HG03575 (cell line): ENCODE results near the gene TMEM14C.
"Not testable (repeated sequence)": the region's sequence is repeated elsewhere in the genome, so short reads cannot be mapped to it uniquely, and the experiment has no call there.

ENCODE experiments used
- ATAC-seq: cut with Tn5 transposase; IDR thresholded peaks from one replicate; pipeline ENCODE4 v1.9.1; 2021; ENCODE audit not compliant: unreplicated experiment, insufficient number of reproducible peaks, low FRiP score; ENCODE audit errors: extremely low read depth

TMEM14C gene

GRCh38 chr6:10720265-10720959 is 2.5 kb upstream of the TMEM14C start:
- ATAC-seq = no peak

GRCh38 chr6:10720960-10721849 is 1.7 kb upstream of the TMEM14C start:
- ATAC-seq = not testable (repeated sequence)

GRCh38 chr6:10721850-10722569 is 860 bp upstream of the TMEM14C start:
- ATAC-seq = no peak

- no peak for ATAC-seq
Measured at GRCh38 chr6:10722570-10722819, 375 bp upstream of the TMEM14C start.

- no peak for ATAC-seq
Measured at GRCh38 chr6:10723567-10723881, 654 bp downstream of the TMEM14C start.

- no peak for ATAC-seq
Measured at GRCh38 chr6:10725044-10725443, 2.2 kb downstream of the TMEM14C start.

GRCh38 chr6:10725716-10726115 is 2.8 kb downstream of the TMEM14C start:
- ATAC-seq = no peak

GRCh38 chr6:10730254-10730653 is 7.4 kb downstream of the TMEM14C start:
- ATAC-seq = no peak

- ATAC-seq = no peak
Measured at GRCh38 chr6:10733151-10733715, 10.4 kb downstream of the TMEM14C start.

GRCh38 chr6:10733863-10734262 is 11.0 kb downstream of the TMEM14C start:
- no peak for ATAC-seq

- no peak for ATAC-seq
Measured at GRCh38 chr6:10736731-10737130, 13.9 kb downstream of the TMEM14C start.

- ATAC-seq = no peak
Measured at GRCh38 chr6:10740061-10740460, 17.2 kb downstream of the TMEM14C start.

GRCh38 chr6:10741643-10742042 is 18.8 kb downstream of the TMEM14C start:
- ATAC-seq = not testable (repeated sequence)

GRCh38 chr6:10742251-10742650 is 19.4 kb downstream of the TMEM14C start:
- ATAC-seq = no peak

GRCh38 chr6:10743515-10743914 is 20.6 kb downstream of the TMEM14C start:
- ATAC-seq = no peak

GRCh38 chr6:10745116-10745515 is 22.2 kb downstream of the TMEM14C start:
- ATAC-seq = no peak

- no peak for ATAC-seq
Measured at GRCh38 chr6:10746915-10747250, 24.0 kb downstream of the TMEM14C start.

- peak; percentile 87 for ATAC-seq
Measured at GRCh38 chr6:10747251-10747972, 24.5 kb downstream of the TMEM14C start, which contains the start of gene TMEM14B. TSS of gene TMEM14B (plus strand) at chr6:10747805. CDS start at chr6:10749246, 1,441 bp downstream.

GRCh38 chr6:10749734-10750133 is 26.9 kb downstream of the TMEM14C start:
- ATAC-seq = no peak
